ENCODE results near the gene TRIP4.
A peak's percentile ranks its signal among the peaks of the same experiment; 100 is the strongest.
"Not testable (repeated sequence)": the region's sequence is repeated elsewhere in the genome, so short reads cannot be mapped to it uniquely, and the experiment has no call there.

The TRIP4 gene

DNA sequence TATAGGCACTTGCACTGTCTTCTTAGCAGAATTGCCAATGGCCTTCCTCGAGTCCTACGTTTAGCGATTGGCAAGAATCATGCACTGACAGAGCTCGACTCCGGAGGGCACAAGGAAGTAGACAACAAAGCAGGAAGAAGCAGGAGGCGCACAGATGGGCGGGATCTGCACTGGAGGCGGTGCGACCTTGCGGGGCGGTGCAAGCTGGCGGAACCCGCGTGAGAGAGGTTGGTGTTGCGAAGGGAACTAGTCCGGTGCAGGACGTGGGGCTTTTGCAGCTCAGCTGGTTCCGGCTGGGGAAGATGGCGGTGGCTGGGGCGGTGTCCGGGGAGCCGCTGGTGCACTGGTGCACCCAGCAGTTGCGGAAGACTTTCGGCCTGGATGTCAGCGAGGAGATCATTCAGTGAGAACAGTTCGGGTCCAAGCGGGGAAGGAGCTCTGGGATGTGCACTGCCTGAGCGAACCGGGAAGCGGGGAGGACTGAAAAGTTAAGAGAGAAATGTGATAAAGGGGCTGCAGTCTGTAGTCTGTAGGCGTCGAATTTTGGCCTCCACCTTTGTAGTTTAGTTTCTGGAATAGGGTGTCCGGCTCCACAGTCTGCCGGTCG, at the start of gene TRIP4:
TSS of gene TRIP4 (plus strand) at position 275 of the 607 bp plus-strand sequence. CDS start at position 303, 28 bp downstream.
- DNase-seq = peak; percentile 96 to 97

DNA sequence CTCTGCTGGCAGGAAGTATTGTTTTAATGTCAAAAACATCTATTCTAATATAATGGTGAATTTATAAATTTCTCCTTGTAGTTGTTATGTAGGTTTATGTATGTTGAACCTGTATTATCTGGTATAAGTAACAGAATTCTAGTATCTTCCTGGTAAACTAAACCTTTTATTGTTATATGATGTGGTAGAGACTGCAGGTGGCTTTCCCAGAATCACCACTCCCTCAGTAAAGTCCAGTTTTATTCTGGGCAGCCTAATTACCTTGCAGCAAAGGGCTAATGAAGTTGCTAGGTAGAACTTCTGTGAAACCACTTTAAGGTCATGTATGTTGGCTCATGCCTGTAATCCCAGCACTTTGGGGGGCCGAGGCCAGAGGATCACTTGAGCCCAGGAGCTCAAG, 47.3 kb upstream of the TRIP4 start:
- no peak for DNase-seq

DNA sequence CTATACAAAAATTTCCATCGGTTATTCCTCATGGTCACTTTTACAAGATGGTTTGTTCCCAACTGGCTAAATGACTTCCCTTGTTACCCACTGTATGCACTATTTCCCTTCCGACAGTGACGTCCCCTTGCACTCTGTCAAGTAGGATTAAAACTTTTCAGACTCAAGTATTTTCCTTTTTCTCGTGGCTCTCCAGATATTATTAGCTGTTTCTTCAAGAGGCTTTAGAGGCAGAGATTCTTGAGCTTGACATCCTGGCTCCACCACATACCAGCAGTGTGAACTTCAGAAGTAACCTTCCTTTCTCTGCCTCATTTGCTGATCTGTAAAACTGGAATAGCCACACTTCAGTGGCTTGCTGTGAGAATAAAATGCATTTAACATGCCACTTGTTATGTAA, 45.7 kb upstream of the TRIP4 start:
- no peak for DNase-seq

- no peak for DNase-seq
Observed at GRCh38 chr15:64343222-64343621, 44.4 kb upstream of the TRIP4 start.

GRCh38 chr15:64343841-64344240, 43.8 kb upstream of the TRIP4 start:
- DNase-seq = no peak

- DNase-seq = no peak
Observed at GRCh38 chr15:64344651-64345294, 42.9 kb upstream of the TRIP4 start.

DNA sequence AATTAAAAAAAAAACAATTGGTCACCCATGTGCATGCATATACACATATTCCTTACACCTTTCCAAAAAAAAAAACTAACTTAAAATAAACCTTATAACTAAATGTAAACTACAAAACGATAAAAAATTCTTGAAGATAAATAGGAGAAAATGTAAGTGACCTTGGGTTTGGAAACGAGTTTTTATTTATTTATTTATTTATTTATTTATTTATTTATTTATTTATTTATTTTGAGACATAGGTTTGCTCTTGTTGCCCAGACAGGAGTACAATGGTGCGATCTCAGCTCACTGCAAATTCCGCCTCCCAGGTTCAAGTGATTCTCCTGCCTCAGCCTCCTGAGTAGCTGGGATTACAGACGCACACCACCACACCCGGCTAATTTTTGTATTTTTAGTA, 41.4 kb upstream of the TRIP4 start:
- DNase-seq = not testable (repeated sequence)

- no peak for DNase-seq
Observed at GRCh38 chr15:64348455-64348854, 39.2 kb upstream of the TRIP4 start.

- no peak for DNase-seq
Observed at GRCh38 chr15:64349375-64349774, 38.3 kb upstream of the TRIP4 start.

GRCh38 chr15:64351265-64351664, 36.4 kb upstream of the TRIP4 start:
- no peak for DNase-seq

GRCh38 chr15:64354688-64355344, 32.8 kb upstream of the TRIP4 start:
- no peak for DNase-seq

- peak in 1 of 2 donors; percentile 7 for DNase-seq
Observed at GRCh38 chr15:64355348-64355943, 32.2 kb upstream of the TRIP4 start.

- DNase-seq = peak; percentile 94
Observed at GRCh38 chr15:64355944-64356709, 31.5 kb upstream of the TRIP4 start, which contains the start of gene CSNK1G1. CSNK1G1 (minus strand) TSS chr15:64356173; CDS start chr15:64300499, 55,674 bp downstream.

DNA sequence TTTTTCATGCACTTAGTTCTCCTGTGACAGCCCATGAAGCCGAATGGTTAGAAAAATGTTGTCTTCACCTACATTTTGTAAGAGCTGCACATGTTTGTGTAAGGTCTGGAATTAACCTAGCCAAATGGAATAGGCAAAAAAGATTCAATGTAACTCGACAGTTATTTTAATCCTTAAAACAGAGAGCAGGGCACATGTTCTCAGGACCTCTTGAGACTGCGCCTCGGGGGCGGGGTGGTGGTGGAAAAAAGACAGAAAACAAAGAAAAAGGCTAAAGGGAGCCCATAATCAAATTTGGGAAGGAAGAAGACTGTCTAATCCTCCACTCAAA, 31.0 kb upstream of the TRIP4 start:
- DNase-seq = no peak

GRCh38 chr15:64361259-64361658, 26.4 kb upstream of the TRIP4 start:
- DNase-seq = no peak

- DNase-seq = no peak
Observed at GRCh38 chr15:64369078-64369607, 18.5 kb upstream of the TRIP4 start.

DNA sequence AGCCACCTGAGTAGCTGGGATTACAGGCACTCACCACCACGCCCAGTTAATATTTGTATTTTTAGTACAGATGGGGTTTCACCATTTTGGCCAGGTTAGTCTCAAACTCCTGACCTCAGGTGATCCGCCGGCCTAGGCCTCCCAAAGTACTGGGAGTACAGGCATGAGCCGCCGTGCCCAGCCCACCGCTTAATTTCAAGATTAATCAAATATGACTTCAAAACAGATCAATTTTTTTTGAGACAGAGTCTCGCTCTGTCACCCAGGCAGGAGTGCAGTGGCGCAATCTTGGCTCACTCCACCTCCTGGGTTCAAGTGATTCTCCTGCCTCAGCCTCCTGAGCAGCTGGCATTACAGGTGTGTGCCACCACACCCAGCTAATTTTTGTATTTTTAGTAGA, 16.3 kb upstream of the TRIP4 start:
- not testable (repeated sequence) for DNase-seq

DNA sequence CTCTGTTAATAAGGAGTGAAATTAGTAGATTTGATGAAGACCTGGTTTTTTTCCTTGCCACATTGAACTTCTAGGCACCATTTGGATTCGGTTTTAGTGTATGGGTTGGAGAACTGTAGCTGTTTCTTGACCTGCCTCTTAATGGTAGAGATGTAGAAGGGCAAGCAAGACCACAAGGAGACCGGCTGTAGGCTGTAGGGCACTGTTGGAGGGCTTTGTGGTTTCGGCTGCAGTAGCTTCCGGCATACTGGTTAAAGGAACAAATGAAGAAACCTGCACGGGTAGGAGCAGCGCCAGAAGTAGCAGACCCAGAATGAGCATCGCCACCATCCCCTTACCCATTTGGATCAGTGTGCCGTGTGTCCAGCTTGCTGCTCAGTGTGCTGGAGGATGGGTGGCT, 14.3 kb upstream of the TRIP4 start:
- no peak for DNase-seq

DNA sequence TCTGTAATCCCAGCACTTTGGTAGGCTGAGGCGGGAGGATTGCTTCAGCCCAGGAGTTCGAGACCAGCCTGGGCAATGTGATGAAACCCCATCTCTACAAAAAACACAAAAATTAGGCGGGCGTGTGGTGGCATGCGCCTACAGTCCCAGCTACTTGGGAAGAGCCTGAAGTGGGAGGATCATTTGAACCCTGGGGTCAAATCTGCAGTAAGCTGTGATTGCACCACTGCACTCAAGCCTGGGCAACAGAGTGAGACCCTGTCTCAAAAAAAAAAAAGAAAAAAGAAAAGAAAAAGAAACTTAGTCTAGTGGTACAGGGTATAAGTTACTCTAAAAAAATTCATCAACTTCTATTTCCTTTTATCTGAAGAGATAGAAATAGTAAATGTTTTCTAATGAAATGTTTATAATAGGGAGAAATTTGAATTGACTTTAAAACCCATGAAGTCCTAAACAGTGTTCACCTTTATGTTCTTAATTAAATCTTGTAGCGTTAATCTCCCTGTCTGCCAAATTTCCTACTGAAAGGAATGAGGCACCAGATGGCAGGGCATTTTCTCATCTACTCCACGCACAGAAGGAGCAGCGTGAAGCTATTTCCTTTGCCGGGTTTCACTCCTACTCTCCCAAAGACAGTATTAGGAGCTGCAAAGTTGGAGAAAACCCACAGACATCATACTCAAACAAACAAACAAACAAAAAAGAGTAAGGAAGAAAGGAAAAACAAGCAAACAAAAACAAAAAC, 8.2 kb upstream of the TRIP4 start:
- no peak for DNase-seq

DNA sequence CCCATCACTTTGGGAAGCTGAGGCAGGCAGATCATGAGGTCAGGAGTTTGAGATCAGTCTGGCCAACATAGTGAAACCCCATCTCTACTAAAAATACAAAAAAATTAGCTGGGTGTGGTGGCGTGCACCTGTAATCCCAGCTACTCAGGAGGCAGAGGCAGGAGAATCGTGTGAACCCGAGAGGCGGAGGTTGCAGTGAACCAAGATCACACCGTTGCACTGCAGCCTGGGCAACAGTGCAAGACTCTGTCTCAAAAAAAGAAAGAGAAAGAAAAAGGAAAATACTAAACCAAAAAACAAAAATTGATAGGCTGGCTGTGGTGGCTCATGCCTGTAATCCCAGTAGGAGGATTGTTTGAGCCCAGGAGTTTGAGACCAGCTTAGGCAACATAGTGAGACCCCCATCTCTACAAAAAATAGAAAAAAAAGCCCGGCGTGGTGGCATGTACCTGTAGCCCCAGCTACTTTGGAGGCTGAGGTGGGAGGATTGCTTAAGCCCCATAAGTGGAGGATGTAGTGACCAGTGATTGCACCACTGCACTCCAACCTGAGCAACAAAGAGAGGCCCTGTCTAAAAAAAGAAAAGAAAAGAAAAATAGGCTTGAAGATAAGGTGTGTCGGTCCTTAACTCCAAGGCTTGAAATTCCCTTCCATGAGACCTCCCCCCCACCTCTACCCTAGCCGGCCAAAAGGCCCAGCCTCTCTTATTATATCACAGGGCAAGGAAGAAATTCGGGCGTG, 7.3 kb upstream of the TRIP4 start:
- DNase-seq = not testable (repeated sequence)

GRCh38 chr15:64381000-64381751, 6.5 kb upstream of the TRIP4 start, which contains the start of gene PCLAF:
PCLAF (minus strand) TSS chr15:64381441; CDS start chr15:64381371, 70 bp downstream.
- DNase-seq = peak; percentile 91 to 93
